GM12891 (cell line): ENCODE results near the gene BCL2.

Experiments used
- DNase-seq: peaks from one replicate; pipeline ENCODE4 v3.0.0; 2011; ENCODE audit warnings: low spot score; ENCODE audit not compliant: insufficient read length
- FAIRE-seq: peaks from 2 replicates; lab custom pipeline; 2011; peaks lifted over from hg19 to GRCh38; lab: Jason Lieb, UNC
- PAX5 ChIP-seq: IDR thresholded peaks from 2 replicates; pipeline ENCODE4 v1.6.1; 2011; ENCODE audit warnings: low read length, moderate library complexity, mild to moderate bottlenecking; ENCODE audit not compliant: insufficient read depth, severe bottlenecking
- POLR2A ChIP-seq: IDR thresholded peaks from 2 replicates; pipeline ENCODE4 v1.6.1; 2011; ENCODE audit warnings: low read depth, low read length, control low read depth
- POLR2AphosphoS5 ChIP-seq: IDR thresholded peaks from 2 replicates; pipeline ENCODE4 v1.6.1; 2011; ENCODE audit warnings: low read depth, low read length, control low read depth
- POU2F2 ChIP-seq: IDR thresholded peaks from 2 replicates; pipeline ENCODE4 v1.6.1; 2011; ENCODE audit warnings: low read depth, mild to moderate bottlenecking, control low read depth, low read length, moderate library complexity
- SPI1 ChIP-seq: IDR thresholded peaks from 2 replicates; pipeline ENCODE4 v1.6.1; 2011; ENCODE audit warnings: low read depth, low read length, control low read depth
- TAF1 ChIP-seq: IDR thresholded peaks from 2 replicates; pipeline ENCODE4 v1.6.1; 2011; ENCODE audit warnings: low read depth, low read length, control low read depth

BCL2 gene

DNA sequence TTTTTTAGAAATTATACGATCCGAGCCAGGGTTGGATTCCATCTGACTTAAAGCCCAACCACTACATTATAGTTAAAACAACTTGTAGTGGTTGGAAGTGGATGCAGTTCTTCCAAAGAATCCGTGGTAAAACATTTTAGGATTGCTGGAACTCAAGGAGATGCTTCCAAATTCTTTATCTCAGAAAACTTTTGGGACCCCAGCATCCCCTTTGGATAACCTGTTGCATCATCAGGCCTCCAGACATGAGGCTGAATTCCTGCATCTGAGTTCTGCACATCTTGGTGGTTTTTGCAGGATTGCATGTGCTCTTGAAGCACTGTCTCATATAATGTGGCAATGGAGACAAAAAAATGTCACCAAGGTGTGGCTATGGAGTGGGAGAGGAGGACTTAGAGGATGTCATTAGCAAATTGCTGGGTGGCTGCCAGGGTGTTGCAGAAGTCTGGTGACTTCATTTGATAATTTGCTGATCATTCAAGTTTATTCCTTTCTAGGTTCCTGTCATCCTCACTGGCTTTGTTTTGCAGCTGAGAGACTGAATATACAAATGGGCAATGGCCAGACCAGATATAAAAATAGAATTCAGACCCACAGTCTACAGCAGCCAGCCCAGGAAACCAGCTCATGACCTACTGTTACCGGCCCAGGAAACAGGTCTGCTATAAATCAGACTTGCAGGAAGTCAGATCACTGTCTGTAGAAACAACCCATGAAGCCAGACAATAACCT, 207.7 kb downstream of the BCL2 start:
- TF ChIP-seq SPI1, result no peak
- FAIRE-seq, result peak; percentile 81
- no peak for DNase-seq

GRCh38 chr18:63109802-63110201, 209.8 kb downstream of the BCL2 start:
- no peak for TF ChIP-seq TAF1
- TF ChIP-seq POLR2A, result no peak
- TF ChIP-seq SPI1, result no peak
- TF ChIP-seq POU2F2, result no peak
- TF ChIP-seq PAX5, result no peak
- TF ChIP-seq POLR2AphosphoS5, result no peak
- FAIRE-seq (peak; percentile 26), DNase-seq (no peak)

GRCh38 chr18:63109022-63109421, 210.5 kb downstream of the BCL2 start:
- TF ChIP-seq SPI1 (no peak), POU2F2 (no peak), PAX5 (no peak)
- DNase-seq (no peak), FAIRE-seq (peak; percentile 41)

- TF ChIP-seq TAF1 (no peak), SPI1 (peak; percentile 48)
- FAIRE-seq, result peak; percentile 61
- DNase-seq, result no peak
Measured at GRCh38 chr18:63107931-63108330, 211.6 kb downstream of the BCL2 start.

DNA sequence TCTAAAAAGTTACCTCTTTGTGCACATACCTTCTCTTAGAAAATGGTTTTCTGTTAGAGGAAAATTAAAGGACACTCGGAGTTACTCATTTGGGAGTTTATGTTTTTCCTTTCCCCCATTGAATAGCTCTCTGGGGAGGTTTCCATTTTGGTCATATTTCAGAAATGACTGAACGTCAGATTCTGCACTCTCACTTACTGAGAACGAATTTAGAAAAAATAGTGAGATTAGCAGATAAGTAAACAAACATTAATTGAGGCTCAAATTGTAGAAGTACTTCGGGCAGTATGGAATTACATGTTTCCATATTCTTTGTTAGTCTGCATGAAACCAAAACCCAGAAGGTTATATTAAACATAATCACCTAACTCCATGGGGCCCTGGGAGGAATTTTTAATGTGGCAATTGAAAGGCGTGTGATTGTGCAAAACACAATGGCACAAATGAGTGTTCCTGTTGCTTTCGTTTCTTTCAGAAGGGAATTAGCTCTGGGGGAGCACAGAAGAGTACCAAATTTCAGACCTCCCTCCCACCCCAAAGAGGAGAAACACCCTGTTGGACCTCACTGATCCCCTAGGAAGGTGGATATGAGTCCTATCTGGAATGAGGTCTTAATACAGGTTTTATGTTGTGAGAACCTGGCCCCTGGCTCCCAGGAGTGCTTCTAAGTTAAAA, 212.3 kb downstream of the BCL2 start:
- FAIRE-seq (peak; percentile 83), DNase-seq (no peak)
- TF ChIP-seq POU2F2 (no peak), PAX5 (no peak), SPI1 (no peak), POLR2AphosphoS5 (no peak)

- no peak for FAIRE-seq
- no peak for DNase-seq
- no peak for TF ChIP-seq POU2F2
- no peak for TF ChIP-seq POLR2AphosphoS5
- TF ChIP-seq TAF1, result no peak
- no peak for TF ChIP-seq PAX5
- TF ChIP-seq SPI1, result no peak
- TF ChIP-seq POLR2A, result no peak
Measured at GRCh38 chr18:63106727-63107126, 212.8 kb downstream of the BCL2 start.

DNA sequence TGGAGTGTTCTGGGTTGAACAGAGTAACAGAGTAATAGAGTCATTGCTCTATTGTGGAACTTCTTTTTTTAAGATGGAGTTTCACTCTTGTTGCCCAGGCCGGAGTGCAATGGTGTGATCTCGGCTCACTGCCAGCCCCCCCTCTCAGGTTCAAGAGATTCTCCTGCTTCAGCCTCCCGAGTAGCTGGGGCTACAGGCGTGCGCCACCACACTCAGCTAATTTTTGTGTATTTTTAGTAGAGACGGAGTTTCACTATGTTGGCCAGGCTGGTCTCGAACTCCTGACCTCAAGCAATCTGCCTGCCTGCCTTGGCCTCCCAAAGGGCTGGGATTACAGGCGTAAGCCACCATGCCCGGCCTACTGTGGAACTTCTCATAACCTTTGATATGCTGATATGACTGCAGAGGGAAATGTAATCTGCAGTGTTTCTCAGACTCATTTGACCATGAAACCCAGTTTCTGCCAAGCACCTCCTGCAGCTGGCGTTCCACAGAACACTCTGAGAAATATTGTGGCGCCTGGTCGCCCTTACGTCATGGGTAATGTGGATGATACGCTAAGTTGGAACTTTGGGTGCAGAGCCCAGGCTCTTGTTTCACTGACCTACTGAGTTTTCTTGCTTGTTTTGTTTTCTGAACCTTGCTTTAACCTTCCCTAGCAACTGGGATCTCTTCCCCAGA, 213.8 kb downstream of the BCL2 start:
- no peak for TF ChIP-seq SPI1
- TF ChIP-seq POLR2A, result no peak
- TF ChIP-seq PAX5, result no peak
- no peak for TF ChIP-seq POU2F2
- no peak for TF ChIP-seq POLR2AphosphoS5
- TF ChIP-seq TAF1, result no peak
- FAIRE-seq (peak; percentile 93), DNase-seq (no peak)

DNA sequence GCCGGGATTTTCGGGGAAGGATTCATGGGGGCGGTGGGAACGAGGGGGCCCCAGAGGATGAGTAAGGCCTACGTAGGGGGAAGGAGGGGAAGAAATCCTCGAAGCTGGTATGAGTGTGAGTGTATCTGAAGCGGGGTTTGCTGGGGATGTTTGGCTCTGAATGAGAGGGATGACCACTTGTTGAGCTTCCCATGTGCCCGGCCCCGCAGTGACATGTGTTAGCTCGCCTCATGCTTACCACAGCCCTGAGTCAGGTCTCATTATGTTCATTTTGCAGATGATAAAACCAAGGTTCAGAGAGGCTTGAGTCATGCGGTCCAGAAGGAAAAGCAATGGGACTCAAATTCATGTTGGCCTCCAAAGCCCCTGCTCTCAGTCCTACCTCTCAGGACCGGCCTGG, 214.7 kb downstream of the BCL2 start:
- no peak for DNase-seq
- peak; percentile 76 for FAIRE-seq
- TF ChIP-seq PAX5, result no peak

DNA sequence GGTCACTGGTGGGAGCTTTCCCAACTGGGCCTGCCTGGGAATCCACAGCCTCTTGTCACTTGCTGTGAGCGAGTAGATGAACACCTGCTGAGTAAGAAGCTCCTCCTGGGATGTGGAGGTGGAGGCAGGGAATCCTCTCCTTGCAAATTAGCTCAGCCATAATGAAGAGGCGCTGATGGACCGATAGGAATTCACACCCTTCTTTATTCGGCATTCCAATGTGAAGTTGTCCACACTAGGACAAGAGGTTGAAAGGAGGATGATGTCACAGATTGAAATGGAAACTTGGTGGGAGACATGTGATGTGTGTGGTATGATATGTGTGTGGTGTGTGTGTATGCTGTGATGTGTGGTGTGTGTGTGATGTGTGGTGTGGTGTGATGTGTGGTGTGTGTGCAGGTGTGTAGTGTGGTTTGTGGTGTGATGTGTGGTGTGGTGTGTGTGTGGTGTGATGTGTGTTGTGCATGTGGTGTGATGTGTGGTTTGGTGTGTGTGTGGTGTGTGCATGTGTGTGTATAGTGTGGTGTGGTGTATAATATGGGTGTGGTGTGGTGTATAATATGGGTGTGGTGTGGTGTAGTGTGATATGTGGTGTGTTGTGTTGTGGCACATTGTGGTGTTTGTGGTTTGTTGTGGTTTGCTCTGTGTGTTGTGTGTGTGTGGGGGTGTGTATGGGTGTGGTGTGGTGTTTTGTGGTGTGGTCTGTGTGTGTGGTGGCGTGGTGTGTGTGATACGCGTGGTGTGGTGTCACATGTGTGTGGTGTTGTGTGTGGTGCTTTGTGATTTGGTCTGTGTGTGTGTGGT, 216.4 kb downstream of the BCL2 start:
- TF ChIP-seq POU2F2 (no peak), TAF1 (no peak), PAX5 (no peak), SPI1 (no peak), POLR2AphosphoS5 (no peak), POLR2A (no peak)
- DNase-seq, result no peak
- no peak for FAIRE-seq

DNA sequence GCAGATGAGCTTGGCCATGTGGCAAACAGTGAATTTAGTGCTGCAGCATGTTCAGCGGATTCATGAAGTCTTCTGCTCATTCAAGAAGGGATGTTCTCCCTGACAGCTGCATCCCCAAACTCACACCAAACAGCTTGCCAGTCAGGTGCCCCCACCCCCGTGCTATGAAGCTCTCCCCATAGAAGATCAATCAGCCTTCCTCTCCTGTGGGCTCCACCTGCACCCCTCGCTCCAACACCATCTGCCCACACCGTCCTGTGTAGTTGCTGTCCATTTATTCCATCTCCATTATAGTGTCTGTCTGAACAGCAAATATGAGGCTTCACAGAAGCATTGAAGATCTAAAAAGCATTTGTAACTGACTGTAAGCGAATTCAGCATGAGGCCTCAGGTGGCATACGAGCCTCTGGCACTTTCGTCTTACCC, 218.9 kb downstream of the BCL2 start:
- no peak for TF ChIP-seq POLR2A
- no peak for FAIRE-seq
- no peak for DNase-seq
